ENCODE results near the gene HTR2C. TPM values are rescaled to one million over a fixed set of nuclear protein-coding genes. Genes with fewer than 3 reads are reported as not detected.

Gene HTR2C
- total RNA-seq, 1 experiment from 2014 or later: 1.5 TPM

DNA sequence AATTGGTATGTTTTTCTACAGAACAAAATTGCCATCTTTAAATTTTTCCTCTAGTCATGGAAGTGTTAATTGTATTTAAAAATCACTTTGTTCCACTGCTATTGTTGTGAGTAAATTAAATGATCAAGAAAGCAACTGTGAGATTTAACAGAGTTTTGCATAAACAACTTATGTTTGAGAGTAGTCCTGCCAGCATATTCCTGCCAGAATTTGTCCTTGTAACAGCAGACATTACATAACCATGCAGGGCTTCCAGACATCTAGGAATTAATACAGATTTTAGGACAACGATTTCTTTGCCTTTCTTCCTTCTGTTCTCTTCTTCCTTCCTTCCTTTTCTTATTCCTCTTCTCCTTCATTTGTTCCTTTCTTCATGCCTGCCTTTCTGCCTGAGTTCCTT, 125.5 kb downstream of the HTR2C start:
- no peak overlapping the region for H4K8ac ChIP-seq (replicated peaks; ENCODE audit: insufficient read length, low read depth, low read length)
- no peak overlapping the region for H2BK5ac ChIP-seq (ENCODE audit: insufficient read length, low read length)
- no peak overlapping the region for H3K27ac Mint-ChIP-seq
- no peak overlapping the region for H3K27ac ChIP-seq (ENCODE audit: insufficient read length, low read depth, low read length)
- no peak overlapping the region for H2AFZ ChIP-seq (ENCODE audit: low read length)
- H3K9ac ChIP-seq (ENCODE audit: extremely low read depth, insufficient read length, low read length): no peak overlapping the region
- TF ChIP-seq, protein P1, sequence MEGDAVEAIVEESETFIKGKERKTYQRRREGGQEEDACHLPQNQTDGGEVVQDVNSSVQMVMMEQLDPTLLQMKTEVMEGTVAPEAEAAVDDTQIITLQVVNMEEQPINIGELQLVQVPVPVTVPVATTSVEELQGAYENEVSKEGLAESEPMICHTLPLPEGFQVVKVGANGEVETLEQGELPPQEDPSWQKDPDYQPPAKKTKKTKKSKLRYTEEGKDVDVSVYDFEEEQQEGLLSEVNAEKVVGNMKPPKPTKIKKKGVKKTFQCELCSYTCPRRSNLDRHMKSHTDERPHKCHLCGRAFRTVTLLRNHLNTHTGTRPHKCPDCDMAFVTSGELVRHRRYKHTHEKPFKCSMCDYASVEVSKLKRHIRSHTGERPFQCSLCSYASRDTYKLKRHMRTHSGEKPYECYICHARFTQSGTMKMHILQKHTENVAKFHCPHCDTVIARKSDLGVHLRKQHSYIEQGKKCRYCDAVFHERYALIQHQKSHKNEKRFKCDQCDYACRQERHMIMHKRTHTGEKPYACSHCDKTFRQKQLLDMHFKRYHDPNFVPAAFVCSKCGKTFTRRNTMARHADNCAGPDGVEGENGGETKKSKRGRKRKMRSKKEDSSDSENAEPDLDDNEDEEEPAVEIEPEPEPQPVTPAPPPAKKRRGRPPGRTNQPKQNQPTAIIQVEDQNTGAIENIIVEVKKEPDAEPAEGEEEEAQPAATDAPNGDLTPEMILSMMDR (conservative IDR thresholded peaks at IDR 0.05): no peak
- H3K27me3 ChIP-seq (ENCODE audit: insufficient read depth, low read length): no peaks in the 10 kb centered on the region
- H2AK5ac ChIP-seq (ENCODE audit: insufficient read length, low read length): no peak overlapping the region
- no peaks in the 10 kb centered on the region for H3K79me1 ChIP-seq (ENCODE audit: insufficient read depth, low read depth, low read length, poor library complexity, severe bottlenecking)
- no peak overlapping the region for H3K23ac ChIP-seq (ENCODE audit: insufficient read length, low read depth, low read length)
- no peaks in the 10 kb centered on the region for H3K9me3 ChIP-seq (ENCODE audit: control insufficient read depth, low read depth, low read length)
- no peaks in the 10 kb centered on the region for H3K36me3 Mint-ChIP-seq (ENCODE audit: insufficient read depth in 1 of 3, low read depth in 3 of 3)
- H4K5ac ChIP-seq (ENCODE audit: insufficient read length, low read depth, low read length): no peak overlapping the region
- no peak overlapping the region for H3K14ac ChIP-seq (ENCODE audit: insufficient read depth, low read length)
- H3K79me2 ChIP-seq (ENCODE audit: insufficient read depth, low read length): no peaks in the 10 kb centered on the region
- H3K18ac ChIP-seq (ENCODE audit: insufficient read length, low read depth, low read length): no peak overlapping the region
- no peaks in the 10 kb centered on the region for H3K4me1 ChIP-seq (ENCODE audit: insufficient read depth, low read length)
- no peaks in the 10 kb centered on the region for H4K20me1 ChIP-seq (ENCODE audit: control insufficient read depth, insufficient read depth, insufficient read length)
- no peaks in the 10 kb centered on the region for H3K27me3 Mint-ChIP-seq (ENCODE audit: low read depth)
- no peaks in the 10 kb centered on the region for H3K23me2 ChIP-seq (ENCODE audit: insufficient read length, low read depth, low read length, poor library complexity, severe bottlenecking)
- H3K4ac ChIP-seq (ENCODE audit: low read depth, low read length): no peak overlapping the region
- no peak overlapping the region for H2BK20ac ChIP-seq (ENCODE audit: low read depth, low read length, poor library complexity, severe bottlenecking)
- H3T11ph ChIP-seq (ENCODE audit: low read length): no peak overlapping the region
- no peak overlapping the region for H2BK12ac ChIP-seq (ENCODE audit: insufficient read length, low read depth, low read length)
- no peak overlapping the region for H3K4me3 Mint-ChIP-seq
- no peaks in the 10 kb centered on the region for H3K4me1 Mint-ChIP-seq
- no peak overlapping the region for H2BK15ac ChIP-seq (ENCODE audit: low read depth, low read length)
- H3K9me3 Mint-ChIP-seq: no peaks in the 10 kb centered on the region; a peak in 1 of 5 replicates
- H3K56ac ChIP-seq (ENCODE audit: insufficient read length, low read depth, low read length): no peak overlapping the region
- no peak overlapping the region for H3K4me2 ChIP-seq (ENCODE audit: insufficient read depth, insufficient read length, low read length)
- WGBS (ENCODE audit: extremely low coverage, insufficient read length, low lambda C conversion rate): no CpG with 5 or more reads among the region's 1 CpG
- no peak overlapping the region for H4K91ac ChIP-seq (ENCODE audit: insufficient read length, low read depth, low read length)
- H2BK120ac ChIP-seq (ENCODE audit: low read depth, low read length, poor library complexity, severe bottlenecking): no peak overlapping the region
- DNase-seq: no peak

Measured in H9 (cell line).